Measurements from ENCODE around the gene SDC4.
"Not testable (repeated sequence)": the region's sequence is repeated elsewhere in the genome, so short reads cannot be mapped to it uniquely, and the experiment has no call there.

Gene SDC4

DNA sequence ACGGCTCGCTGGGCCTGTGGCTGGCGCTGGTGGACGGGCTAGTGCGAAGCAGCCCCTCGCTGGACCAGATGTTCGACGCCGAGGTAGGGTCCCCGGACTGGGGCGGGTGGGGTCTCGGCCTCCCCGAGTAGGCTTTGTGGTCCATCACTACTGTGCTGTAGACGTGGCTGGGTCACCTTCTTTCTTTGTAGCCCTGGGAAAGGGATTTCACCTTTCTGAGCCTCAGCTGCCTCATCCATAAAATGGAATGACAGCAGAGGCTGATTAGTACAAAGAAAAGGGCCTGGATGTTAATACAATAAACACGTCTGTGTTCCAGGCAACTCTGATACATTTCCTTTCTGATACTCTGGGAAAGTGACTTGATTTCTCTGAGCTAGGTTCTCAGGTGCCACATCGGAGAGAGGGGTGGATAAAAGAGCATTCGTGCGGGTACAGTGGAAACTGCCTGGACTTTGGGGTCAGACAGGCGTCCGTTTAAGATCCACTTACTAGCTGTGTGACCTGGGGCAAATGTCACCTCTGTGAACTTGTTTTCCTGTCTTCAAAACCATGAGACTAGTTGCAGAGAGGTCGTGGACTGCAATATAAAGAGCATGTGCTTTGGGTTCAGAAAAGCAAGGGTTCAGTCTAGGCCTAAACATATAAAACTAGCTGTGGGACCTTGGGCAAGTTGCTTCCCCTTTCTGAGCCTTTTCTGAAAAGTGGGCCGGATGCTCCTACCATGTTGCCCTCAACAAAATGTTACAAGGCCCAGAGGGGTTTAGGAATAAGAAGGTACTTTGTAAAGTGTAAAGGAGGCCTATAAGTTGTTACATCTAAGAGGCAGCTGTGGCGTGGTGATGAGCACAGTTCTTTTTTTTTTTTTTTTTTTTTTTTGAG lies 15.6 kb upstream of the SDC4 start:
- DNase-seq, result no peak

DNA sequence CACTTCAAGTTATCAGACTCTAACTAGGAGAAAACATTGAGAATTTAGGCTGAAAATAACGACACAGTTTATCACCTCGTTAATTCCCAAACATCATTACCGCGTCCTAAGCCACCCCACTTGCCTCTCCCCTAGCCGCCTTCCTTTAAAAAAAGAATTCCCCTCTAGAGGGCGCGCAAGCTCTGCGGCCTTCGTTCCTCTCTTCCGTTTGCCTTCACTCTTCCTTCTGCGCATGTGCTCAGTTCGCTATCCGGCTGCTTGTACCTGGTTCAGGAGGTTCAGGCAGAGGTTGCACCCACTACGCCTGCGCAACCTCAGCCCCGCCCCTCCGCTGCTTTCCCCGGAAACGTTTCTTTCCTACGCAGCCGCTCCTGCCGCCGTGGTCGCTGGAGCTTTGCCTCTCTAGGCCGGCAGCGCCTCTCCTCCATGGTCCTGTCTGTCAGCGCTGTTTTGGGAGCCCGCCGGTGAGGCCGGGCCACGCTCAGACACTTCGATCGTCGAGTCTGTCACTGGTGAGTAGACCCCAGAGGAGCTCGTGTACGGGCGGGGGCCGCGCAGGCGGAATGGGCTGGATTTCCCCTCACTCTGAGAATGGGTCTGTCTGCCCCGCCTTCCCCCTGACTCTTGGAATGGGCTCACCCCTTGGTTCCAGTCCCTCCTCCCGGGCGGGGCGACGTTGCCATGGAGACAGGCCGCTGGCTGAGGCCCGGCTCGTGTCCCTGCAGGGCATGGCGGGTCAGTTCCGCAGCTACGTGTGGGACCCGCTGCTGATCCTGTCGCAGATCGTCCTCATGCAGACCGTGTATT lies 14.8 kb upstream of the SDC4 start, which contains the start of gene SYS1:
SYS1 (plus strand) TSS at position 353 of the 807 bp plus-strand sequence; CDS start at position 729, 376 bp downstream.
- peak; percentile 99 for DNase-seq

DNA sequence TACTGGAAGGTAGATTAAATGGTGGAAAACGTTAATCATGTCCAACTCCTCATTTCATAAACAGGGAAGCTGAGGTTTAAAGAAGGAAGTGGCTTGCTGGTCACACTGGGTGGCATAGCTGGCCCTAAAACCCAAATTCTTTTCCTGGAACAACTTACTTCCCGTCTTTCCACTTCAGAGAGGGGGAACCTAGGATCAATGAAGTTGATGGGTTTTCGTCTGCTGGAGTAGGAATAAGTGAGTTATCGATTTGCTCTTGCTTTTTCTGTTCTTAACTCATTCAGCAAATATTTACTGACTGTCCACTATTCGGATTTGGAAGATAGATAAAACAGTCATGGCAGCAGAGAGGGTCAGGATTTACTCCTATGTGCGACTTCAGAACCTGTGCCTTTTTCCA lies 13.6 kb upstream of the SDC4 start:
- no peak for DNase-seq

DNA sequence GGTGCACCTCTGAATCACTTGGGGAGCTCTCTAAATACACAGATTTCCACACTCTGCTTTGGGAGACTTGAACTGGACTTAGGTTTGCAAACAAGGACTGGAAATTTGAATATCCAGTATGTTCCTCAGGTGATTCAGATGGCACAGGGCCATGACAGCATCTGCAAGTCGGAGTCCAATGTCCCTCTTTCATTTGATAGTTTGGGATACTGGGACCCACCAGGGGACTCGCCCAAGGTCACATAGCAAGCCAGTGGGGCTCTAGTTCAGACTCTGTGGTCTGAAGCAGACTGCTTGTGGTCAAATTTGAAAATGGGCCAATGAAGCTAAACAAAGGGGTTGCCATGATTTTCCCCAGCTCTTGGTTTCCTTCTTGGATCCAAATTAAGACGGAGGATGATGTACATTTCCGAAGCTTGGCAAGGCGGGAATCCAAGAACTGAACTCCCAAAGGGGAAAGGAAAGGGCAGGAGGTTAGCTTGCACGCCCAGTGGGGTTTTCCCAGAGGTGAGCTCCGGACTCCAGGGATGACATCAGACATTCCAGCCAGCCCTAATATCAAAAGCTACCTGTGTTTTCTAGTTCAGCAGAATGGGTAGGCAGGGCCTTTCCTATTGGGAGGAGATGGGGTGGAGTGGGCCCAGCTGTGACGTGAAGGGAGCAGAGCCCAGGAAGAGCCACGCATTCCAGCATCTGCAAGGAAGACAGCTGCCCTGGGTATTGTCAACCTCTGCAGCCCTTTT lies 11.4 kb upstream of the SDC4 start:
- DNase-seq, result no peak

DNA sequence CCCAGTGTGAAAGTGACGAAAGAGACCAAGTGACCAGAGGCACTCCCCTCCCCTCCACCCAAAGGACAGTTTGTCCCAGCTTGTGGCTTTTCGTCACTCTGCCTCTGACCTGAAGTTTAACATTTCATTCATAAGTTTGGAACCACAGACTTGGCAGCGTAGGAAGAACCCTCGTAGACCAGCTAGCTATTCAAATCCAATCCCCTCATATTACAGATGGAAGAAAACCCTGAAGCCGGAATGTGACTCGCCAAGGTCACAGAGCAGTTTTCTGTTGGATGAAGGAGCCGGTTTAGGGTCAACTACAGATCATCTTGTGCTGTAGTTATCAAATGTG lies 10.8 kb upstream of the SDC4 start:
- DNase-seq, result no peak

DNA sequence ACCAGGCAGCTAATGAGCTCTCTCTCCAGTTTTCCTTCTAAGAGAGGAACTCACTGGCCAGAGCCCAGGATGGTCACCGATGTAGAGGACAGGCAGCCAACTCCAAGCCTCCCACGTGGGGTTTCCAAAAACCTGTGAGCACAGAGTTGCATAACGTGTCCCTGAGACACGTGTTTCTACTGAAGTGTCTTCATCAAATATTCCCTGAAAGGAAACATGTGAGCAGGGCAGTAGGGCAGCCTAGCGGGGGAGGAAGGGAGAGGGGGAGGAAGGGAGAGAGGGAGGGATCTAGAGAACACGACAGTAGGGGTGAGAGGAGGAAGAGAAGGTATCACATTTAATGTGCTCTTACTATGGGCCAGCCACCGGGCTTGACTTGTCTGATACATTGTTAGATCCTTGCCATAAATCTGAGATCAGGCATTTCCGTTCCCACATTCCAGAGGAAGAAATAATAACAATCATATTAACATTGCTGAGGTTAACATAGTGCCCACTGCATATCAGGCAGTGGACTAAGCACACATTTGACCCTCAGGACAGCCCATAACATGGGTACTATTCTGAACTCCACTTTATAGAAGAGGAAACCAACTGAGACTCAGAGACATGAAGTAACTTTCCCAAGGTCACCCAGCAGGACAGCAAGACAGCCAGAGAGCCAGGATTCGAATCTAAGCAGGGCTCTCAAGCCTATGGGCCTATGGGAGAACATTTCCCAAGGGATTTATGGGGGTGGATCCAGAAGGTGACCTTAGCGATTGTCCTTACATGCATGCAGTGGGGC lies 10.3 kb upstream of the SDC4 start:
- no peak for DNase-seq

DNA sequence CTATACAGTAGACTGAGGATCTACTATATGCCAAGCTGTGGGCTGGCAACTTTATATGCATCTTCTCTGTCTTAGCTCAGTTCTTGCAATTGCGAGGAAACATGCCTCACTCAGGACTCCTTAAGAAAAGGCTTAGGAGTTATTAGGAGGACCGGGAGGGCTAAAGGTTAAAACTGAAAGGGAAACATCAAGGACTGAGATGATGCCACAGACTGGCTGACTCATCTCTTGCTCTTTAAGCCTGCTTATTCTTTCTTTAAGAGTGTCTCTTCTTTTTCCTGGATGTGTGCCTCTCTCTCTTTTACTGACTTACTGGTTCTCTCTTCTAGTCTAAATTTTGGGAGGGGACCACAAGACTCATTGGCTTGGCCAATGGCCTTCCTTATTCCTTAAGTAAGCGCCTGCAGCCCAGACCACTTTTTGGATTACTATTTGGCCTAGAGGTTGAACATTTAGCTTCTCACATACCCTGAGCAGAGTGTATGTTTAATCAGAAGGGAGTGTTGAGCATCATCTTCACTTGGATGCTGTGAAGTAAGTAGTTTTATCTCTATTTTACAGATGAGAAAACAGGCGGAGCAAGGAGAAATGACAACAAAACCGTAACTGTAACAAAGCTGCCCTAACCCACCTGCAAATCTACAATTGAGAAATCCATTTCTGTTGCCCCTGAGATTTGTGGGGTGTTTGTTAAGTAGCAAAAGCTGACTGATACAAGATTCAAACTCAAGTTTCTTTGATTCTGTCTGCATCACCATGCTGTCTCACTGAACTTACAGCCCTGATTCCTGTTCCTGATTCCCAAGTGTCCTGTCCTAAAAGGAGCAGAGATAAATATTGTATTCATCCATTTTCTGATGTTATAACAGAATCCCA lies 7.2 kb upstream of the SDC4 start:
- no peak for DNase-seq

DNA sequence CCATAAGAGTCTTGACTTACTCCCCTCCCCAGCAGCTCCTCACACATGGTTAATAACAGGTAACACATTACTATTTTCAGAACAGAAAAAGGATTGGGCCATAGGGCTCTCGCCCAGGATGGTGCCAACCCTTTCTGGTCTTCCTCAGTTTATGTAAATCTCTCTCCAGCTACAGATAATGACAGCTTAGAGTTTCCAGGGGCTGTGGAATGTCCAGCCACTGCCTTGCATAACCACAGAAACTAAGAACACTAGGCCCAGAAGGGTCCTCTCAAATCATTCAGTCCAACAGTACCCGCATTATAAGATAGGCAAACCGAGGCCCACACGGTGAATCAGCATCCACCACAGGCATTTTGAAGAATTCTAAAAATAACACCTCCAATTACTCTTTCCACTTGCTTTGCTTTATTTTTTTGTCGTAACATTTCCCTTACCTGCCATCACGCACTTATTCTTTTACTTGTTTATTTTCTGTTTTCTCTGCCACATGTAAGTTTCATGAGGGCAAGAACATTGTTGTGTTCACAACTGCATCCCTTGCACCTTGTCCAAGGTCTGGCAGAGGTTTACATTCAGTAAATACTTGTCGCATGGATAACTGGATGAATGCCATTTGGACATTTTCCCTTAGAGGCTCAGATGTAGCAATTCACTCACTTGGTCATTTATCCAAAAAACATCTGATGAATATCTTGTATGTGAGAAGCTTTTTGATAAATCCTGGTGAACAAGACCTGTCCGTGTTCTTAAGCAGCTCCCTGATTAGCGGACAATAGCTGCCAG lies 6.4 kb upstream of the SDC4 start:
- no peak for DNase-seq

DNA sequence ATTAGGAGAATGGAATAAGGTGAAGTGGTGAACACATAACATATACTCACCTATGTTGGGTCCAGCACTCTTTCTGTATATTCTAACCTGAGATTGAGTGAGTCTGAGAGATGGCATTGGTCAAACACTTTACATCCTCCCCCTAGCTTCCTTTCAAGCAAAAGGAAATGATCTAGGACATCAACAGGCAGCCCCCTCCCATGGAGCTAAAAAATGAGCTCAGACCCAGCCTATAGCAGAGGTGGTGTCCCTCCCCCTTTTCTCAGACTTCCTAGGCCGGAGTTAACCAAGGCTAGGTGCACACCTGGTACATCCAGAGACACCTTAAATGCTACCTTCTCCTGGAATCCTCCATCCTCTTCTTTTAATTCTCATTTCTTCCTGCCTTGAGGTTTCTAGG lies 5.5 kb upstream of the SDC4 start:
- DNase-seq, result no peak

DNA sequence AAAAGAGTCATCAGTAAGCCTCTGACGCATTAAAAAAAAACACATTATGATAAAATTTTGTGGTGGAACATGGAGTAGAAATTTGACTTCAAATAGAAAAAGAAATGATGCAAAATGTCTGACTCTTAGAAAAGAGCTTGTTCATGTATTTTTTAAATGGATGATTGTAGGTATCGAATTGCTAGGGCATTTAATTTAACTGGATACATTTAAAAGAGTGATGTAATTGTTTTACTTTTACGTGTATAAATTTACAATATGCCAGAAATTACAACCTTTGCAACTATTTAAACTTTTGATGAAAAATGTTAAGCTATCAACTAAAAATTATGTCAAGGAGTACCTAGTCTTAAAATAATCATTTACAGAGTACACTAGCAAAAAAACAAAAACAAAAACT lies 4.5 kb upstream of the SDC4 start:
- no peak for DNase-seq

DNA sequence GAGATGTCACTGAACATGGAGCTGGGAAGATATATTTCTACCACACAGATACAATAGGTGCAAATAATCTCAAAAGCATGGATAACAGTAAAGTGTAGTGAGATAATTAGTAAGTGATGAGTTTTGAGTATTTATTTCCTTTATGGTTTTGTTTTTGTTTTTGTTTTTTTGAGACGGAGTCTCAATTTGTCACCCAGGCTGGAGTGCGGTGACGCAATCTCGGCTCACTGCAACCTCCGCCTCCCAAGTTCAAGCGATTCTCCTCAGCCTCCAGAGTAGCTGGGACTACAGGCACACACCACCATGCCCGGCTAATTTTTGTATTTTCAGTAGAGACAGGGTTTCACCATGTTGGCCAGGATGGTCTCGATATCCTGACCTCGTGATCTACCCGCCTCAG lies 2.6 kb upstream of the SDC4 start:
- DNase-seq, result not testable (repeated sequence)

DNA sequence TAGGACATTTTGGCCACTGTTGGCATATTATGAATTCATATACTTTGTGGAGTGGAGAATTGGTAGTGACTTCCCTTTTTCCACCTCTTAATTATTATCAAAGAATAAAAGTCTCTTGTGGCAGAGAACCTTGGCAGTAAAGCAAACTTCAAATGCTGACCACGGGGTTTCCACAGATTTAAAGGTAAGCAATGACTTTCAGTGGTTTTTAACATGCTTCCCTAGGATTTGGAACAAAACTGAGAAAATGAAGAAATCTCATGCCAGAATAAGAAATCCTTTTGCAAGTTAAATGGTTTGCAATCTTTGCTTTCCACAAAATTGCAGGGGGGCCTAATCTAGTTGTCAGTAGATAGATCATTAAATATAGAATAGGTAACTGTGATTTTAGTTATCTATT lies 2.0 kb upstream of the SDC4 start:
- no peak for DNase-seq

DNA sequence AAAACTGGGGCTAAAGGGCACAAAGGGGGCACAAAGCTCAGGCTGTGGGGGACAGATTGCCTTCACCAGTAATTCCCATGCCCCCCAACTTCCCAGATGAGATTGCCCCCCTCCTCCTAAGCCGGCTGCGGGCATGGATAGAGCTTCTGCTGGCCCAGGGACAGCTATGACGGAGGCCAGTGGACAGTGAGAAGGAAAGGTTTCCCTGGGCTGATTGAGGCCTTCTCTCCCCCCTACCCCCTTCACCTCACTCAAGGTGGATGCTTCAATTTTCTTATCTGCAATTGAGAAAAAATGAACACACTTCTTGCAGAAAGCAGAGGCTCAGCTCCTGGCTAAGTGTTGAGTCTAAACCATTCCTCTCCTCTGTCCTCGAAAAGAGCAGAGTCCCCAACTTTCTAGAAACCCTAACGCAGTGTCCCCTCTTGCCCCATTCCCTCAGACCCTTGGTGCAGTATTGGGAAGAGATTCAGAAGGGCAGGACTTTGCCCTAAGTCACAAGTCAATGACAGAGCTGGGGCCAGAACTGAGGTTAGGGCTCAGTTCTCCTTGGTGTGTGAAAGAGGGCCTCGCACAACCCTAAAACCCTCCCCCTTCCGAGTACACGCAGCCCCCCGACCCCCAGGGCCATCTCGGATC lies 808 bp downstream of the SDC4 start:
- no peak for DNase-seq

DNA sequence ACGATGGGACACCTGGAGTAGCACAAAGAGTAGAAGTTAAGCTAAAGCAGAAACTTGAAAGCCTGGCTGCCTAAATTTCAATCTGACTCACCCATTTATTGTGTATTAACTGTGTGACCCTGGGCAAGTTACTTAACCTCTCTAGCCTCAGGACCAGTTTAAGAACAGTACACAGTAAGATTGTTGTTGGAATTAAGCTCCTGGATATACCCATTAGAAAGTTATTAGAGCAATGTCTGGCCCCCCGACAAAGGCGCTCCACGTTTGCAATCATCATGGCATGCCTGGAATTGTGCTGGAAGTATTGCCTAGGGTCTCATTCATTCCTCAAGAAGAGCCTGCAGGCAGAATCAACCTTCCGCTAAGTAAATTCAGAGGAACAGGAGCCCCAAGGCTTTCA lies 1.4 kb downstream of the SDC4 start:
- no peak for DNase-seq

DNA sequence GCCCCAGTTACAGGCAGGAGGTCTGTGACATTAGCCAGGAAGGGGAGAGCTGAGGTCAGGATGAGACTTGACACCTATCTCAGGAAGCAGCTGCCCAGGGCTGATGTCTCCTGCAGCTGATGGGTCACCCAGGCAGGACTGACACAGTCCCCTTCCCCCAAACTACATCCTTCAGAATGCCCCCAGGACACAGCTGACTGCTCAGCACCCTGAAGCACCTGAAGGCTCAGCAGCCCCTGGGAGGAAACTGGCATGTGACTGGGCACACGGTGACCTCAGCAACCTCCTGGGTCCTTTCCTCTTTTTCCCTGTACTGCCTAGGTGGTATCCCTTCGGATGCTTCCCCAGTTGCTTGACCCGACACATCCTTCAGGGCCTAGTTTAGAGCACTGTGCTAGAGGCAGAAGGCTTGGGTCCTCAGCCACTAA lies 1.9 kb downstream of the SDC4 start:
- no peak for DNase-seq

DNA sequence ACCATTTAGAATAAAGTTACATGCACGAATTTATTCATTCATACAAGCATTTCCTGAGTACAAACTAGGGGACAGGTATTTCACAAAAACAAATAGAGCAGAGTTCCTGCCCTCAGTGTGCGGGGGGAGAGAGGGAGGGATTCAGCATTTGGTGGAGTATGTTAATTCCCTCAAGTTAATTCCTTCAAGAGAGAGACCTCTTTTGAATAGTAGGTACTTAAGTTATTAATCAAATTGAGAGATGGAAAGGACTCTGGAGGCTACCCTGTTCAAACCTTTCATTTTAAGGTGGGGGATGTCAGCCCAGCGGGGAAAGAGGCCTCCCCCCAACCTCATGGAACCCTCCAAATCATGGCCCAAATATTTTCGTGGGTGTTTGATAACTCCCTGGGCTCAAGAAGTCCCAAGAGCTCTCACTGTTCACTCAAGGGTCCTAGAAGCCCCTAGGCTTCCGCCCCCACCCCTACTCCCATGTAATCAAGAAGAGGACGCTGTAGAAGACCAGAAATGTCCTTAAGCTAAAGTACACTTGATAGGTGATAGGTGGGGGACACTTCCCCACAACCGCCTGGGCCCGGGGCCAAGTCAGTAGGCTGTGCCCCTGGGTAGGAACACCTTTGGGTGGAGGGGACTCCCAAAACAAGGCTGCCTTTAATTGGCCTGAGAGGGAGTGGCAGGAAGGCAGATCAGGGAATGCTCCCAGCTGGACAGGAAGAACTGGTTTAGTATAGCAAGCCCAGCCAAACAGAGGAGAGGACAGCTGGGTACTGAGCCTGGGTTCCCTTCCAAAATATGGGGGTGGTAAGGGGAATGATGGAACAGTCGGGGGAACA lies 2.9 kb downstream of the SDC4 start:
- no peak for DNase-seq

DNA sequence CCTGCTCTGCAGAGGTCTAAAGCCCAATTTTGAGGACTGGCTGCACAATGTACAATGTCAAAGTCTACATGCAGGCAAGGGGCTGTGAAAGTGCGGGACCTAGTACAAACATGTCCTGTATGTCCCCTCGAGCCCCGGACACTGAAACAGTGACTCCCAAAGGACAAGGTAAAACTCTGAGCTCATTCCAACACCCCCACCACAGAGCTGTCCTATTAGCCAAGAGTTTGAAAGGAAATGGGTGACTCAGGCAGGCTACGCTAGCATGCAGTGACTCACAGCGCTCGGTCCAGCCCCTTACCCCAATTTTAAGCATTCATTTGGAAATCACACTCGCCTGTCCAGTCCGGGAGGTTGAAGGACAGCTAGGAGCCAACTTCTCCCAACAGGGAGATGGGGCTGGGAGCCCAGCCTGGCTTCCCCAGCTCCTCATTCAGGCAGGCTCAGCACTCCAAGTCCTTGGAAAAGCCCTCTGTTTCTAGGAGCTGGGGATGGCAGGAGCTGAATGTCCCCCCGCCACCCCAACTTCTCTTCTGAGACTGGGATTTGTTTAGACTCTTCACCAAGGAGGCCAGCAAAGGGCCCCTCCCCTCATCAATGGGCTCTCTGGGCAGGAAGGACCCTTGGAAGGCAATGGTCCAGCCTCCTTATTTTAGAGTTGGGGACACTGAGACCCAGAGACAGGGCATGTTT lies 3.9 kb downstream of the SDC4 start:
- DNase-seq, result no peak

DNA sequence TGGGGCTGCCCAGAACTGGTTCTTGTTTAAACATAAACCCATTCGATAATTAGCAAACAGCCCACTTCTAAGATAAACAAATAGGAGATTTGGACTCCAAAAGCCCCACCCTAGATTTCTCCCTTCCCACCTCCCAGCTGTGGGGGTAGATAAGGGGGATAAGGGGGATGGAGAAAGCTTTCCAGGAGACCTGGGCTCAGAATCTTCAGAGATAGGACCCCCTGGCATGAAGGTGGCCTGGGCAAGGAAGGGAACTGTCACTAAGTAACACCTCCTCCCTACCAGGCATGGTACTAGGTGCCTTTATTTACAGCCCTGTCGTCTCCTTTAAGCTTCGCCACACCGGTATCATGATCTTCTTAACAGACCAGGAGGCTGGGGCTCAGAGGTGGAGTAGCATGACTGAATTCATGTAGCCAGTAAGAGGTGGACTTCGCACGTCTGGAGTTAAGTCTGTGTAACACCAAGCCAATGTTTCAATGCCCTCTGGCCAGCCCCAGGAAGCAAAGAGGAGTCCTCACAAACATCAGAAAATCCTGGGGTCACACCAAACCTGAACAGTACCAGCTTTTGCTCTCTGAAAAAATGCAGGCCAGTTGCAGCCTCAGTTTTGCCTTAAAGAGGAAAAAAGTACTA lies 4.6 kb downstream of the SDC4 start:
- peak; percentile 91 for DNase-seq

All from hematopoietic multipotent progenitor cell treated with erythropoietin and hydrocortisone succinate and interleukin-3 and kit ligand, for 8 days (in vitro differentiated cells).